ENCODE measurements around the gene CXCR4. TPM values are rescaled to one million over a fixed set of nuclear protein-coding genes. Genes with fewer than 3 reads are reported as not detected.

CXCR4 gene
- total RNA-seq, 4 donors from 2014 or later, result 4.9 to 446 (median 22.2) TPM

GRCh38 chr2:136134126-136134525, 16.2 kb upstream of the CXCR4 start:
- Histone ChIP-seq H3K27ac (peak overlapping the region; percentile 84 to 97 (median 90)), H3K4me1 (peaks cover 0 to 66% (median 17%) of the 10 kb centered on the region in 4 donors), H3K27me3 (no peaks in the 10 kb centered on the region), H3K36me3 (no peaks in the 10 kb centered on the region), H3K9me3 (no peaks in the 10 kb centered on the region), H3K4me3 (no peak overlapping the region)
- DNase-seq, result peak in 2 of 3 donors; percentile 60 to 61
- no peak for TF ChIP-seq CTCF (IDR thresholded peaks at IDR 0.05)
- TF ChIP-seq POLR2A (IDR thresholded peaks at IDR 0.05), result no peak

- no peaks in the 10 kb centered on the region for H3K36me3 ChIP-seq
- H3K27me3 ChIP-seq, result no peaks in the 10 kb centered on the region
- H3K4me3 ChIP-seq, result no peak overlapping the region
- TF ChIP-seq POLR2A (IDR thresholded peaks at IDR 0.05) (no peak), CTCF (IDR thresholded peaks at IDR 0.05) (no peak)
- peak overlapping the region; percentile 84 to 97 (median 90) for H3K27ac ChIP-seq
- DNase-seq, result no peak
- peaks cover 0 to 65% (median 17%) of the 10 kb centered on the region in 4 donors for H3K4me1 ChIP-seq
- no peaks in the 10 kb centered on the region for H3K9me3 ChIP-seq
Observed at GRCh38 chr2:136133586-136133985, 15.6 kb upstream of the CXCR4 start.

GRCh38 chr2:136133176-136133575, 15.2 kb upstream of the CXCR4 start:
- TF ChIP-seq POLR2A (IDR thresholded peaks at IDR 0.05) (no peak), CTCF (IDR thresholded peaks at IDR 0.05) (no peak)
- Histone ChIP-seq H3K27ac (peak overlapping the region; percentile 84 to 97 (median 90)), H3K4me3 (no peak overlapping the region), H3K36me3 (no peaks in the 10 kb centered on the region), H3K4me1 (peaks cover 0 to 65% (median 16%) of the 10 kb centered on the region in 4 donors), H3K9me3 (no peaks in the 10 kb centered on the region), H3K27me3 (no peaks in the 10 kb centered on the region)
- peak in 1 of 3 donors; percentile 62 for DNase-seq

DNA sequence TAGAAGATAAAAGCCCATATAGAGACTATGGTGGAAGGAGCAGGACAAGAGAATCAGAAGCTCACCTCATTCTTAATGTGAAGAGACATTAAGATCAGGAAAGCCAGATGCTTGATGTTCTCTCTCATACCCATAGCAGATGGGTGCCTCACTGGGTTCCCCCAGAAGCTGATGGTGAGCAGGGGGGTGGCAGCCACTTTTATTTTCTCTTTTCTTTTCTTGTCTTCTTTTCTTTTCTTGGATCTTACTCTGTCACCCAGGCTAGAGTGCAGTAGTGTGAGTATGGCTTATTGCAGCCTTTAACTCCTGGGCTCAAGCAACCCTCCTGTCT, 14.8 kb upstream of the CXCR4 start:
- Histone ChIP-seq H3K4me1 (peaks cover 0 to 61% (median 14%) of the 10 kb centered on the region in 4 donors), H3K27me3 (no peaks in the 10 kb centered on the region), H3K9me3 (no peaks in the 10 kb centered on the region), H3K36me3 (no peaks in the 10 kb centered on the region), H3K27ac (peak overlapping the region; percentile 84 to 97 (median 90)), H3K4me3 (peak overlapping the region in 1 of 4 donors; percentile 17)
- no peak for DNase-seq
- TF ChIP-seq CTCF (IDR thresholded peaks at IDR 0.05) (no peak), POLR2A (IDR thresholded peaks at IDR 0.05) (no peak)

- Histone ChIP-seq H3K9me3 (no peaks in the 10 kb centered on the region), H3K27ac (peak overlapping the region; percentile 84 to 97 (median 90)), H3K36me3 (no peaks in the 10 kb centered on the region), H3K27me3 (no peaks in the 10 kb centered on the region), H3K4me3 (peak overlapping the region in 2 of 4 donors; percentile 19 to 30), H3K4me1 (peaks cover 0 to 55% (median 12%) of the 10 kb centered on the region in 4 donors)
- peak in 2 of 3 donors; percentile 92 to 93 for DNase-seq
- peak; percentile 14 for TF ChIP-seq POLR2A (IDR thresholded peaks at IDR 0.05)
- peak in 1 of 6 experiments; percentile 22 for TF ChIP-seq CTCF (IDR thresholded peaks at IDR 0.05)
Observed at GRCh38 chr2:136131961-136132824, 14.2 kb upstream of the CXCR4 start.

Data from Peyer's patch (tissue), 4 donors.